ACHN (cell line): ENCODE results near the gene STK33.

Experiments
- DNase-seq: peaks from one replicate; pipeline ENCODE4 v3.0.0-alpha.2; 2015
- in situ Hi-C: cut with HindIII; loops from 2 replicates; pipeline ENCODE4 v1.10.0; 2017; ENCODE audit warnings: low sequenced_read_pairs, low pct_ligation_motif_present, low pct_unique_long_range_greater_than_20kb

The STK33 gene

DNA sequence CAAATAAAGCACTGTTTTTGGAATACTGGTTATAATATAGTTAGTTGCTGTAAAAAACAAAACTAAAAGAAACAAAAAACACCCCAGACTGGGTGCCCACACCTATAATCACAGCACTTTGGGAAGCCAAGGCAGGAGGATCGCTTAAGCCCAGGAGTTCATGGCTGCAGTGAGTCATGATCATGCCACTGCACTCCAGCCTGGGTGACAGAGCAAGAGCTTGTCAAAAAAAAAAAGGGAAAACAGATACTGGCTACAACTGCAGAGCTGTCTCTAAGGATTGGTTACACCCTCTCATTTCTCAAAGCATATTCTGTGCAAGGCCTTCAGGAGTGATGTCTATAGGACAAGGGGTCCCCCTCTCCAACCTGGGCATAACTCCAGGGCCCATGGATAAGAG is 14.6 kb upstream of the STK33 start:
- in situ Hi-C loops = no loop called here
- peak; percentile 39 for DNase-seq

DNA sequence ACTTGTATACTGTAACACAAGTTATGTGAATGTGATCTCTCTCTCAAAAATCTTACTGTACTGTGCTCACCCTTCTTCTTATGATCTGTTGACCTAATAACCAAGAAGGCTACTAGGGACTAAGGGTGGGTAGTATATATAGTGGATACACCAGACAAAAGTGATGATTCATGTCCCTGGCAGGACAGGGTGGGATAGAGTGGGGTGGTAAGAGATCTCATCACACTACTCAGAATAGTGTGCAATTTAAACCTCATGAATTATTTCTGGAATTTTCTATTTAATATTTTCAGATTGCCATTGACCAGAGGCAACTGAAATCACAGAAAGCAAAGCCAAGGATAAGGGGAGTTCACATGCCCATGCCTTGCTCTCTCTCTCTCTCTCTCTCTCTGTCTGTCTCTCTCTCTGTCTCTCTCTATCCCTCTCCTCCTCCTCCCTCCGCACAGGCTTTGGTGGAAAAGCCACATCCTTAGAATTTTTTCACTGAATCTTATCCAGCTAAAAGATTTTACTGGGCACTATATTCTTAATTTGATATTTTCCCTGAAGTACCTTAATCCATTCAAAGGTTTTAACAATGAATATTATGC is 12.0 kb upstream of the STK33 start:
- no peak for DNase-seq
- in situ Hi-C loops = no loop called here

DNA sequence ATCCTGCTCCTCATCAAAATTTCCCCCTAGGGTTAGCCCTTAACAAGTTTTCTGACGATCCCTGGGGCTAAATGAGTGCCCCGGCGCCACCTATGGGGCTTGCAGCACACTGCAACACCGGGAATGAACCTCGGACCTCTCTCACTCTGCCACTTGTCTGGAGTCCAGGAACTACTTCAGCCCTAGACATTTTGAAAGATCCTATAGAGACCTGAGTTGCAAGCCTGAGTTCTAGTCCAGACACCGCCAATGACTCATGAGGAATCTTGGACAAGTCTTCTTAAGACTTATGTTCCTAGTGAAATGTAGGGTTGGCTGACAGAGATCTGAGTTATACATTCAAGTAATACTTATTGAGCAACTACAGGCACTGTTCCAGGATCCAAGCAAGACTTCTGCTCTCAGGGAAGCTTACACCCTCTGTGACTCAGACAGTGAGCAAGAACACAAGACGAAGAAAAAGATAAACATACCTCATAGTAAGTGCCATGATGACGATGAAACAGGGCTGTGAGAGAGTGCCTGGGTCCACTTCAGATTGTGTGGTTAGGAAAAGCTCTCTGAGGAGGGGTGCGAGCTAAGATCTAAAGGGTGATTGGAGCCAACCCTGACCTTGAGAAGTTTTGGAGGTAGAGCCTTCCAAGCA is 10.2 kb upstream of the STK33 start:
- peak; percentile 67 for DNase-seq
- in situ Hi-C loops = no loop called here

DNA sequence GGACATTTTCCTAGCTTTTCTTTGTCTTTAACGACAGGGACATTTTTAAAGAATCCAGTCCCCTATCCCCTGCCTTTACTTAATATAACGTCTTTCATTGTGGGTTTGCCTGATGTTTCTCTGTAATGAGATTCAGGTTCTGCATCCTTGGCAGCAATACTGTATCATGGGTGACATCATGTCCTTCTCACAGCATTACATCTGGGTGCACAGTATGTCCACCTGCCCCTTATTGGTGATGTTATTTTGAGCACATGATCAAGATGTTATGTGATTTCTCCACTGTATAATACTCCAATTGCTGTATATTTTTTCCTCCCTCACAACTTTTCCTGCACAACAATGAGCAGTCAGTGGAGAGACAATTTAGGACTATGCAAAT is 9.7 kb upstream of the STK33 start:
- in situ Hi-C loops = no loop called here
- no peak for DNase-seq

DNA sequence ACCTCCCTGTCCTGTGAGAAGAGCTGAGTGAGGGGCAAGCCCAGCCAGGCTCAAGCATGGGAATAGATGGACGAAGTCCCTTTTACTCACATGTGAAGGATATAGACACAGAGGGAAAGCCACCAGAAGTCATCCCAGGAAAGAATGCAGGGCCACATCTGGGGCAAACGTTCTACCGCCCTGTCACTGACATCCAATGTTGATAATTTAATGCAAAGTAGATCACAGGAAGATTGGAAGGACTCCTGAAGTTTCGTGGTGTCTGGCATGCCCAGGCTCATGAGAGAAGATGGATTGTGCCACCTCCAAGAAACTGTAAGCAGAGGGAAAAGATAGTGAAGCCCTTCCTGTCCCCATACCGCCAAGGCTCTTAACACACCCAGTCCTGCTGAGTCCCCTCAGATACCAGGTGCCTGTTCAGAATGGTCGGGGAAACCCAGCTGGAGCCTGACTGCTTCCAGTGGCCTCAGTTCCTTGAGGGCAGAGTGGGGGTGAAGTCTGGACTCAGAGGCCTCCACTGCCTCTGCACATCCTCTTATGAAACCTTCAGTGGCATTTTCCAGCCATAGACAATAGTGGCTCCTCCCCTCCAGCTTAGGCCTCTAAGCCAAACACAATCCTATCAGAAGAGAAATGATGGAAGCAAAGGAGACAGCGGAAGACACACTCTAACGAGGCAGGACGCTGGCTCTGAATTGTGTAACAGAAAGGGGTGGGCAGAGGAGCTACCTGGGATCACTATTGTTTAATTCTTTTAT is 7.5 kb upstream of the STK33 start:
- no peak for DNase-seq
- in situ Hi-C loops = no loop called here

DNA sequence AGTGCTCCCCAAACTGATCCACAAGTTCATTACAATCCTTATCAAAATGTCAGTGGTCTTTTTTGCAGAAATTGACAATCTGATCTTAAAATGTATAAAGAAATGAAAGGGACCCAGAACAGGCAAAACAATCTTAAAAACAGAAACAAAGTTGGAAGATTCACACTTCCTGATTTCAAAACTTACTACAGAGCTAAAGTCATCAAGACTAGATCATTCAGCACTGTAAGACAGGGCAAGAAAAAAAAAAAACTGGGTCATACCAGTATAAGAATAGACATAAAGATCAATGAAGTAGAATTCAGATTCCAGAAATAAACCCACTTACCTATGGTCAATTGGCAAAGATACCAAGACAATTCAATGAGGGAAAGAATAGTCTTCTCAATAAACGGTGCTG is 4.5 kb upstream of the STK33 start:
- no peak for DNase-seq
- in situ Hi-C loops = no loop called here

DNA sequence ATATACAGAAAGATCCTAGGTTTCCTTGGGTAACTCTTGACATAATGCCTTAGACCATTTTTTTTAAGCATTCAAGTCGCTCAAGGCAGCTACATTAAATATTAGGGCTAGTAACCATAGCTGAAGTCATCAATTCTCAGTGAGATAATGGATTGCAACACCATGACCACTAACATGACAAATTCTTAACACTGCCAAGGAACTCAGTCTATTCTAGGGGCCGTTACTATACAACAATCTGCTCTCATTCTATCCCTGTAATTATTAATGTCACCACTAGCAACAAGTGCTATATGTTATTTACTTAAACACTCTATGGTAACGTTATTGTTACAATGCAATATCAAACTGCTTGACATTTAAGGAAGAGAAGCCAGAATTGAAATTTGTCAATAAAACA is 3.2 kb upstream of the STK33 start:
- in situ Hi-C loops = no loop called here
- no peak for DNase-seq

DNA sequence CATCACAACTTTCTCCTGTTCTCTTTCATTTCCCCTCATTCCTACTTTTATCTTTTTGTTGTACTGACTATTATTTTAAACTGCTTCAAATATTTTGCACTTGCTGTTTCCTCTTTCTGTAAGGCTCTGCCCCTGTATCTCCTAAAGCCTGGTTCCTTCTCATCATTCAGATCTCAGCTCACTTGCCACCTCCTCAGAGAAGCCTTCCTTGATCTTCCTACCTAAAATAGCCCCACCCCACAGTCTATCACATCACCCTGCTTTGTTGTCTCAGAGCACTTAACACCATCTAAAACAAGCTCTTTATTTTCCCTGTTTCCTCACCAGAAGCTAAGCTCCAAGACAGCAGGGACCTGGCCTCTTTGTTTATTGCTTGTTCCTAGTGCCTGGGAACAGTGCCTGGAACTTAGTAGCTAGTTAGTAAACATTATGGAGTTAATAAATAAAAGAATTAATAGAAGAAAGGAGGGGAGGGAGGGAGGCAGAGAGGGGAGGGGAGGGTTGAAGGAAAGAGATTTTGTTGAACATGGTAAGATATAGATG is 2.5 kb upstream of the STK33 start:
- in situ Hi-C loops = no loop called here
- no peak for DNase-seq

DNA sequence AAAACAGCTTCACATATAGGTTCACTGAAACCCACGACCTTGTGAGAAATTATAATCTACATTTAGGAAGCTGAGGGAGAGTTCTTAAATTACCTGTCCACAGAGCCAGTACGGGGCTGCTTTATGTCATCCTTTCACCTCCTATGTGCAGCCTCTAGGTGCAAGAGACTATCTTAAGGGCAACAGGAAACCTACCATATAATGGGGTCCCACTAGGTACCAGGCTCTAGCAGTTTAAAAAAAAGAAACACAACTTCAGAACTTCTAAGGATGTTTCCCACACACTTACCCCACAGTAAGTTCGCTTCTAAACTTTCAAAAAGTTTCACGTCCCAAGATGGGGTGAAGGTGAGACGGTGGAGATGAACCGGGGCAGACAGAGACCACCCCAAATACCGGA is 573 bp downstream of the STK33 start:
- no peak for DNase-seq
- in situ Hi-C loops = no loop called here

DNA sequence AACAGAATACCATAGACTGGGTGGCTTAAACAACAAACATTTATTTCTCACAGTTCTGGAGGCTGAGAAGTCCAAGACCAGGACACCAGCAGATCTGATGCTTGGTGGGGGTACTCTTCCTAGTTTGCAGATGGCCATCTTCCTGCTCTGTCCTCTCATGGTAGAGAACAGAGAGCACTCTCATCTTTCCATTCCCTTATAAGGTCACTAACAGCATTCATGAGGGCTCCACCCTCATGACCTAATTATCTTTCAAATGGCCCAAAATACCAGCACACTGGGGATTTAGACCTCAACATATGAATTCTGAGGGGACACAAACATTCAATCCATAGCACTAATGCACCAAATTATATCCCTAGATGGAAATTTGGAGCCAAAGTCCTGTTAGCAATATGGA is 6.1 kb downstream of the STK33 start:
- in situ Hi-C loops = no loop called here
- no peak for DNase-seq

DNA sequence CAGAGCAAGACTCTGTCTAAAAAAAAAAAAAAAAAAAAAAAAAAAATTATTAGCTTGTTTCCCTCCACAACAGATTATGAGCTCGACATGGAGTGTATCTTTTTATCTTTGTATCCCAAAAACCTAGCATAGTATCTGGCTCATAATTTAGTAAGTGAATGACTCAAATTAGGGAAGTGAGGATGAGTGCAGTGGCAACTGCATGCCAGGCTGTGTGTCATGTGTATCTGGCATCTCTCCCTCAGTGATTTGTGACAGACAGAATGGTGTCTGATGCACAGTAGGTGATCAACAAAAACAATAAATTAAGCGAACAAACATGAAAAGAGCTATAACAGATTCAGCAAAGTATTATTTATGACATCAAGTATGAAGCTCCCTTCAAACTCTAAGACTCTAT is 7.2 kb downstream of the STK33 start:
- DNase-seq = no peak
- in situ Hi-C loops = no loop called here

DNA sequence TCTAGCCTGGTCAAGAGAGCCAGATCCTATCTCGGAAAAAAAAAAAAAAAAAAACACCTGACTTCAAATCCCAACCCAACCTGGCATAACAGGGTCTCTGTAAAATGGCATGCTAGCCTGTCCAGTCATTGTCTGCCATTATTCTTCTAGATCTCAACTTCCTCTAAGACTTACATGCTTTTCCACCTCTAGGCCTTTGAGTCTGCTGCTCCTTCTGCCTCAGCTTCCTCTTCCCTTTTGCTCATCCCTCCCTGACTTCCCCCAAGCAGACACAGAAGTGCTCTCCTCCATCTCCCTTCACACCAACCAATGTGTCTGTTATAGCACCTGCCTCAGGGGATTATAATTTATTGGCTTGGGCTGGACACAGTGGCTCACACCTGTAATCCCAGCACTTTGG is 7.8 kb downstream of the STK33 start:
- in situ Hi-C loops = no loop called here
- DNase-seq = no peak

DNA sequence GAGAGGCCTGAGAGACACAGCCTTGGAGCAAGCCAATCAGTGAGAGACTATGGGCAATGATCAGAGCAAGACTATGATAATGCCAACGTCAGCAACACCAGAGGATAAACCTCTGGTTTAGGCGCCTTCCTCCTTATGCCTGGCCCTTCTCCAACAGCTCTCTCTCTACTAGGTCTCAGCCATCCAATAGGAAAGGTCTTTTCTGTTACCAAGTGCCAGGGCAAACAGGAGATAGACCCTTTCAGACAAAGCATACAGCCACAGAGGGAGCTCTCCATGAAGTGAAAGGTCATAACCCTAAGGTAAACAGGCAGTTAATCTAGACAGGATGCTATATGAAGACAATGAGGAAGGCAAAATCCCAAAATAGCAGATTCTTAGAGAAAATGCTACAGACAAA is 9.5 kb downstream of the STK33 start:
- in situ Hi-C loops = no loop called here
- no peak for DNase-seq

DNA sequence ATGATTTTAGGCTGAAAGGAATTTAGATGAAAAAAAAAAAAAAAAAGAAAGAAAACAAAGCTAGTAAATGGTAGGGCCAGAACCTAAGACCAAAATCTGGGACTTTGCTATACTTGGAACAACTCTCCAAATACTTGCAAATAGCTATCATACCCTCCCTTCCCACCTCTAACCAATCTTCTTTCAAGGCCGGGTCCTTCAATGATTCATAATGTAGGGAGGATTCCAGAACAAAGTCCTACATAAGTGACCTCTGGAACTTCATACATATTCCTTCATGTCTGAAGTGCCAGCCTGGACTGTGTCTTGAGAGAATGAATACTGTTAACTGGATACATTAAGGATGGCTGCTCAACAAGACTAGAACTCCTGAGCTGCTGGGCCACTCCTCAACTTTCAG is 9.9 kb downstream of the STK33 start:
- in situ Hi-C loops = no loop called here
- DNase-seq = no peak

DNA sequence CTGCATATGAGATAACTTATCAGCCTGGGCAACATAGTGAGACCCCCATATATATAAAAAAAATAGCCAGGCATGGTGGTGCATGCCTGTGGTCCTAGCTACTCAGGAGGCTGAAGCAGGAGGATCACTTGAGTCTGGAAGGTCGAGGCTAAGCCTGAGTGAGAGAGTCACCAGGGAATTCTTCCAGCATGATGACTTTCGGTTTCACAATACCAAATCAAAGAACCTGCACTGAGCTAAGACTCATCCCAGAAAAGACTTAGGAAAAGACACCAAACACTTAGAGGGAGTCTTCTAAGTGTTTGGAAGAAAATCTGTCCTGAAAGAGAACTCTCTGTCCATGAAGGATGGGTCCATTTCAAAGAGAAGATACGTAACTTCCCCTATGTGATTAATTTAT is 12.7 kb downstream of the STK33 start:
- in situ Hi-C loops = no loop called here
- DNase-seq = no peak

DNA sequence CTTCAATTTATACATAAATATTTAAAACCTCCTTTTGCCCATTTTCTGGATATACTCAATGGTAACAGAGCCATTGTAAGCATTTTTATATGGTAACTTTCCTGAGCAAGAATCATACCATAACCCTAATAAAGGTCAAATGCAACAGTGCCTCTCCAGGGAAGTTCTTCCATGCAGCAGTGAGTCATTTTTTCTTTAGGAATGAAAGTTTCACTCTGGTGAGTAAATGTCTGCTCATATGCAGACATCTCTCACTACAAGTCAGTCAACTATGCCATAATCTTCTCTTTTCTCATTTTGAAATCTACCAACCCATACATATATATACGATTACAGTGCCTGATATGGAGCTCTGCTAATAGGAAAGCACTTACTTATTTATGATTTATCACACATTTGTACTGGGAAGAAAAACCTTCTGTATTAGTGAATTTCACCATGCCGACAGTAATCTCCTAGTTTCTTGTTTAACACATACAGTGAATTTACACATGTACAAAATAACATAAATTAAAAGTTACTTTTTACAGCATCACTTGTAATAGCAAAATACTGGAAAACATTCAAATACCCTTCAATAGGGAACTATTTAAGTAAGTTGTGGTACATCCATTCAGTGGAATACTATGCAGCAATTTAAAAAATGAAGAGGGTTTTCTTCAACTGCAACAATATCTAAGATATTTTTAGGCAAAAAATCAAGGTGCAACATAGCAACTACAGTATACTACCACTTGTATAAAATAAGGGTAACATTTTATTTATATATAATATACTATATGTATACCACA is 16.0 kb downstream of the STK33 start:
- DNase-seq = no peak
- in situ Hi-C loops = no loop called here

DNA sequence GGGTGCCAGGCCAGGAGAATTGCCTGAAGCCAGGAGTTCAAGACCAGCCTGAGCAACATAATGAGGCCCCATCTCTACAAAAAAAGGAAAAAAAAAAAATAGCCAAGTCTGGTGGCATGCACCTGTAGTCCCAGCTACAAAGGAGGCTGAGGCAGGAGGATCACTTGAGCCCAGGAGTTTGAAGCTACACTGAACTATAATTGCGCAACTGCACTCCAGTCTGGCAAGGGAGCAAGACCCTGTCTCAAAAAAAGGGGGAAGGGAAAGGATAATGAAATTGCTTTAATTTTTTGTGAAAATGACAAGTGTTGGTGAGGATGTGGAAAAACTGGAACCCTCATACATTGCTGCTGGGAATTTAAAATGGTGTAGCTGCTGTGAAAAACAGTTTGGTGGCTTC is 19.2 kb downstream of the STK33 start:
- in situ Hi-C loops = no loop called here

DNA sequence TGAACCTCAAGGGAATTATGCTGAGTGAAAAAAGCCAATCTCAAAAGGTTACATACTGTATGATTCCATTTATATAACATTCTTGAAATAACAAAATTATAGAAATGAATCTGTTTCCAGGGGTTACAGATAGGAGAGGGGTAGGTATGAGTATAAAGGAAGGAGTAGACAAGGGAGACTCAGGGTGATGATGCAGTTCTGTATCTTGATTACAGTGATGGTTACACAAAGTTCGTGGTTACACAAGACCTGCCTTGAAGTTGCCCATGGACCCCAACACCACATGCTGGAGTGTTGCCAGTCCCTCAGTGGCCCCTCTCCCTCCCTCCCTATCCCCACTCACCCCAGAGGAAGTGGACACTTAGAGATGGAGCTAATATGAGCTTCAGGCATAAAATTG is 20.3 kb downstream of the STK33 start:
- in situ Hi-C loops = no loop called here

More for the DNA sequence above, 19.2 kb downstream of the STK33 start:
- DNase-seq = no peak

DNA sequence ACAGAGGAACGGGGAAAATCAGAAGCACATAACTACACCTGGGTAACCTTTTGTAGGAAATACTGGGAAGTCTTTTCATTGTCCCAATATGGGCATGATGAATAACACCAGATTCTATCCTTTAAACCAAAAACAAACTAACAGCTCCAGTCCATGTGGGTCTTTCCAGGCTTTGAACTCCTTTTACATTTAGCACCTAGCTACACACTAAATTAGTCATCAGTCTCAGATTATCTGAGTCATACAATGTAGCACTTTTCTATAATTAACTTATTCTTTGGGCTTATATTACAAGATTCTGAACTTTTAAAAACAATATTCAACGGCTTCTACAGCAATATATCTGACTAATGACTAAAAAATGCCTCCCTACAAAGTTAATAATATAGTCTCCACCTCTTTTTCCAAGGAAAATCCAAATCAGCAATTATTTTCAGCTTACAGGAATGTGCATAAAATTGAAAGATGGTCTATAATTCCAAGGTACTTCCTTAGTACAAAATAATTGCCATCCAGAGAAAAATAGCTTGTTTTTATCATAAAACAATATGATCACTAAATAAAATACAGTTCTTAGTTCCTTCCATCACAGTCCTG is 26.3 kb downstream of the STK33 start:
- in situ Hi-C loops = no loop called here
- DNase-seq = no peak

More for the DNA sequence above, 20.3 kb downstream of the STK33 start:
- no peak for DNase-seq
